Anterior cingulate cortex (tissue), 58 donors: ENCODE results near the gene PSD2.
A peak's percentile ranks its signal among the peaks of the same experiment; 100 is the strongest.

Experiments
- DNase-seq, 58 donors: peaks; one replicate each; lab custom pipeline; 2025; lab: John Stamatoyannopoulos, UW

The PSD2 gene

GRCh38 chr5:139848508-139849100 is 53.0 kb downstream of the PSD2 start:
- peak in 7 of 58 donors; percentile 34 to 62 (median 48) for DNase-seq

GRCh38 chr5:139849501-139849900 is 53.9 kb downstream of the PSD2 start:
- no peak for DNase-seq

GRCh38 chr5:139849942-139850341 is 54.3 kb downstream of the PSD2 start:
- no peak for DNase-seq

GRCh38 chr5:139850423-139851016 is 54.9 kb downstream of the PSD2 start:
- no peak for DNase-seq

- DNase-seq = no peak
Measured at GRCh38 chr5:139851558-139851957, 56.0 kb downstream of the PSD2 start.

- no peak for DNase-seq
Measured at GRCh38 chr5:139852696-139853095, 57.1 kb downstream of the PSD2 start.

- no peak for DNase-seq
Measured at GRCh38 chr5:139854029-139854605, 58.5 kb downstream of the PSD2 start.

- DNase-seq = no peak
Measured at GRCh38 chr5:139854953-139855352, 59.3 kb downstream of the PSD2 start.

GRCh38 chr5:139855451-139855850 is 59.8 kb downstream of the PSD2 start:
- no peak for DNase-seq

- no peak for DNase-seq
Measured at GRCh38 chr5:139855946-139856540, 60.4 kb downstream of the PSD2 start.

- no peak for DNase-seq
Measured at GRCh38 chr5:139856714-139857113, 61.1 kb downstream of the PSD2 start.

- DNase-seq = no peak
Measured at GRCh38 chr5:139859013-139859412, 63.4 kb downstream of the PSD2 start.

GRCh38 chr5:139861021-139861888 is 65.6 kb downstream of the PSD2 start:
- DNase-seq = no peak

- no peak for DNase-seq
Measured at GRCh38 chr5:139861889-139862207, 66.2 kb downstream of the PSD2 start.

- no peak for DNase-seq
Measured at GRCh38 chr5:139862313-139862712, 66.7 kb downstream of the PSD2 start.

GRCh38 chr5:139862803-139863202 is 67.2 kb downstream of the PSD2 start:
- DNase-seq = no peak

- peak in 55 of 58 donors; percentile 10 to 88 (median 66) for DNase-seq
Measured at GRCh38 chr5:139863361-139863760, 67.8 kb downstream of the PSD2 start.

- peak in 52 of 58 donors; percentile 16 to 81 (median 50) for DNase-seq
Measured at GRCh38 chr5:139863855-139864558, 68.4 kb downstream of the PSD2 start.

- DNase-seq = no peak
Measured at GRCh38 chr5:139864716-139865483, 69.3 kb downstream of the PSD2 start.

GRCh38 chr5:139867109-139867508 is 71.5 kb downstream of the PSD2 start:
- DNase-seq = no peak
